HG03139 (cell line): ENCODE results near the gene MISP3.

Experiments used
- ATAC-seq: cut with Tn5 transposase; IDR thresholded peaks from one replicate; pipeline ENCODE4 v1.9.1; 2021; ENCODE audit not compliant: unreplicated experiment

Gene MISP3

DNA sequence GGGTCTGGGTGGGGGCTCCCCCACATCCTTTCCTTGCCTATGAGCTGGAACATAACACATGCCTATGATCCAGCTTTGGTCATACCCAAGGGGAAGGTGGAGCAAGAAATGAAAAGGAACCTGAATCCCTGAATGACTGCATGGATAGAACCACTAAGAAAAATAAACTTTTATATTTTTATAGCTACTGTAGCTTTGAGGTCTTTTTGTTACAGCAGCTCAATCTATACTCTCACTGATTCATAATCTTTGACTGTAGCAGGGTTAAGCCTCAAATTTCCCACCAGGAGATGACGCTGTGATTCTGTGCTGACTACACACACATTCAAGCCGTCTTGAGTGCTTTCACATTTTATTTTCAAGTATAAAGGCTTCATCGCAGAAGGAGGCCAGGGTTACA lies 19.6 kb upstream of the MISP3 start:
- no peak for ATAC-seq

DNA sequence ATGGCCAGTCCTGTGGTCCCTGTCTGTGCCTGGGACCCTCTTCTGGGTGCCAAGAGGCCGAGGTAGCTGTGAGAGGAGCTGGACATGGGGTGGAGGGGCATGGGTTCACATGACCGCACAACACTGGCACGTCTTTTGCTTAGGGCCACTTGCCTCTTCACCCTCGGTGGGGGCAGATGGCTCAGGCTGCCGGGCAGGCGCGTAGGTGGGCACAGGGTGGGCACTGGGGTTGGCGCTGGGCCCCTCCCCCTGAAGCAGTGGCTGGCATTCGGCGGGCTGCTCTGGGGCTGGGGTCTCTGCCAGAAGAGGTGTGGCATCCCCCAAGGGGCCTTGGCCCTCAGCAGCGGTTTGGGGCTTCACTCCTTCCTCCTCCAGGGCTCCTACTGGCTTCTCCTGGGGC lies 19.1 kb upstream of the MISP3 start:
- ATAC-seq: no peak

DNA sequence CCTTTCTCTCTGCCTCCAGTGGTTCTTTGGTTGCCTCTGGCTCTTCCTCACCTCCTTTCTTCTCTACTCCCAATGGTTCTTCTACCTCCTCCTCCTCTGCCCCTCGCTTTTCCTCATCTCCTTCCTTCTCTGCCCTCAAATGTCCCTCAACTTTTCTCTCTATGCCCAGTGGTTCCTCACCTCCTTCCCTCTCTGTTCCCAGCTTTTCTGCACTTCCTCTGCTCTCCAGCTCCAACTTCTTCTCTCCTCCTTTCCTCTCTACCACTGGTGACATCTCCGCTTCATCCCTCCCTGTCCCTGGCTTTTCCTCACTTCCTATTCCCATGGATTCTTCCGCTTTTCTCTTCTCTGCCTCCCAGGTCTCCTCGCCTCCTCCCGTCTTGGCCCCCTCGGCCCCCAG lies 18.5 kb upstream of the MISP3 start:
- ATAC-seq: no peak

DNA sequence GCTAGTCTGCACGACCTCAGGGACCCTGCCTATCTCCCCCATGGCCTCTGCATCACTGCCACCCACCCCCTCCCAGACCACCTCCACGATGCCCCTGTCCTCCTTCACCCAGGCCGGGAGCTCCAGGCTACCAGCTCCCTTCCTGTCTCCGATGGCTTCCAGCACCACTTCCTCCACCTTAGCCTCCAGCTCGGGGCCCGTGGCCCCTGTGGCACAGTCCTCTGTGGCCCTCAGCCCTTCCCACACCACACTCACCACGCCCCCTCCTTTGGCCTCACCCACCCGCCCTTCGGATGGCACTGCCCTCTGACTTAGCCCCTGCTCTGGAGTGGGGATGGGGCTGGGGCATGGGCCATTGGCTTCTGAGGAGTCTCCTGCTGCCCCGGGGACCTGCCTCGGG lies 17.9 kb upstream of the MISP3 start:
- ATAC-seq: no peak

DNA sequence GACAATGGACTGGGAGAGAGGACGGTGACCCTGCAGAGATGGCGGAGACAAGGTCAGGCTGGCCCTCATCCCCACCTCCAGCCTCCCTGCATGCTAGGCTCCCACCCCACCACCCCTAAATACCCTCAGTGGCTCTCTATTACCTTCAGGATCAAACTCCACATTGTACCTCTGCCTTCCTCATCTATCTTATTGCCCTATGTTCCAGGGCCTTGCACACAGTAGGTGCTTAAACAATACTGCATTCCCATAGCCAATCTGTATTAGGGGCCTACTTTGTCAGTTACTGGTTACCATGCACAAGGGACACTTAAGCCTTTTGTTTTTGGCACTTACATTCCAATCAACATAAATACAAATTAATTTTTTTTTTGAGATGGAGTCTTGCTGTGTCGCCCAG lies 17.2 kb upstream of the MISP3 start:
- ATAC-seq: no peak

DNA sequence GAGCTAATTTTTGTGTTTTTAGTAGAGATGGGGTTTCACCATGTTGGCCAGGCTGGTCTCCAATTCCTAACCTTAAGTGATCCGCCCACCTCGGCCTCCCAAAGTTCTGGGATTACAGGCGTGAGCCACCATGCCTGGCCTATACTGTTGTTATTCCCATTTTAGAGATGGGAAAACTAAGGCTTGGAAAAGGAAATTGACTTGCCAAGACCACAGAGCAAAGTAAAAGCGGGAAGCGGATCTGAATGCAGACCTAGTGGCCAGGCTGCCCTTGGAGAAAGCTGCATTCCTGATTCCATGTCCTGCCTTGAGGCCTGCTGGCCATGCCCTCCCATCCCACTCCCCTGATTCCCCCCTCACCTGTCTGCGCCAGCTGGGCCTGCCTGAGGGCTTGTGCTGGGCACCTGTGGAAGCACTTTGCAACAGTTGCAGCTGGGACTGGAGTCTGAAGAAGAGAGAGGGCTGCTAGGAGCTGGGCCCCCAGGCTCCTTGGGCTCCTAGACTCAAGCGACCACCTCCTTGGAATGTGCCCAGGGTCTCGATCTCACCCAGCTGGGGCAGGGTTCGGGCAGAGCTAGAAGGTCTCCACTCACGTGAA lies 16.4 kb upstream of the MISP3 start:
- no peak for ATAC-seq

DNA sequence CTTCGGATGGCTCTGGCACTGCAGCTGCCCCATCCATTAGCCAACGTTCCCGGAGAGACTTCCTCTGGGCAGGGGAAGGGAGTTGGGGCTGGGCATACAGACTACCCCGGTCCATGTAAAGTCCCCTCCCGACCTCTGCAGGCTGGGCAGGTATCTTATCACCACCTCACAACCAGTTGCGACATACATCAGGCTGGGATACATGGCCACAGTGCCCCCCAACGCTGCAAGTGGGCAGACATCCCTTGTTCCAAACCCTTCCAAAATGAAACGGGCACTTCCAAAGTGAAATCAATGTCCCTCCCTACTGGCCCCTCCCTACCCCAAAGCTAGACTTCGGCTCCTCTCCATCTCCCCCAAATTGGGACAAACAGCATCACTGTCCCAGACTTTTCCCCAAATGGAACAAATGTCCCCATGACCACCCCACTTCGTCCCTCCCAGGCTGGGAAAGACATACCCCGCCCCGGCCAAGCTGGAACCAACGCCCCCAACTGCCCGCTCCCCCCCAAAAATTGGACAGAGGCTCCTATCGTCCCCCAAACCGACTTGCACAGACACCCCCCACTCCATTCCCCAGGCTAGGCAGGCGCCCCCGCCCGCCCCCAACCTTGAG lies 15.7 kb upstream of the MISP3 start:
- ATAC-seq: no peak

DNA sequence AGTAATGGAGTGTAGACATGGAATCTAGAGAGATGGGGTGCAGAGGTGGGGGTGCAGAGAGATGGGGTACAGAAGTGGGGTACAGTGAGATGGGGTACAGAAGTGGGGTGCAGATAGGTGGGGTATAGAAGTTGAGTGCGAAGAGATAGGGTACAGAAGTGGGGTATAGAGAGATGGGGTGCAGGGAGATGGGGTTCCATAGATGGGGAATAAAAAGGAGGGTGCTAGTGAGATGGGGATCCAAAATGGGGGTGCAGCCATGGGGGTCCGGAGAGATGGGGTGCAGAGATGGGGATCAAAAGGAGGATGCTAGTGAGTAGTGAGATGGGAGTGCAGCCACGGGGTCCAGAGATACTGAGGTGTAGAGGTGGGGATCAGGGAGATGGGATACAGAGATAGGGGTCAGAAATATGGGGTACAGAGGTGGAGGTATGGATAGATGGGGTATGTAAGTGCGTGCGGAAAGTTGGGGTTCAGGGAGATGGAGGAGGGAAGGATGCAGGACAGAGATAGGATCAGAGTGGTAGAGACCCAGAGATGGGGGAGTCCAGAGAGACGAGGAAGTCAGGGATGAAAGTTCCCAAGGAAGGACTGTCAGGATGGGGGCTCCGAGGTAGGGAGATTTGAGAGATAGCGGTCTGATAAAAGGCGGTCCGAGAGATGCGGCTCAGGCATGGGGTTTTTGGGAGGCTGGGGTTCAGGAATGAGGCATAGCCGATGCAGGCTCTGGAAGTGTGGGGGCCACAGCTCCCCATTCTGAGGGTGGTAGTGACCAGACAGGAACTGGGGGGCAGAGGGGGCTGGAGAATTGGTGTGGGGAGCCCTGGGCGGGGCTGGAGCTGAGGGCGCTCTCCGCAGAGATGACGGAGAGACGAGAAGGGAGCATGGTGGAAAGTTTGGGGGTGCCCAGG lies 14.1 kb upstream of the MISP3 start:
- no peak for ATAC-seq

DNA sequence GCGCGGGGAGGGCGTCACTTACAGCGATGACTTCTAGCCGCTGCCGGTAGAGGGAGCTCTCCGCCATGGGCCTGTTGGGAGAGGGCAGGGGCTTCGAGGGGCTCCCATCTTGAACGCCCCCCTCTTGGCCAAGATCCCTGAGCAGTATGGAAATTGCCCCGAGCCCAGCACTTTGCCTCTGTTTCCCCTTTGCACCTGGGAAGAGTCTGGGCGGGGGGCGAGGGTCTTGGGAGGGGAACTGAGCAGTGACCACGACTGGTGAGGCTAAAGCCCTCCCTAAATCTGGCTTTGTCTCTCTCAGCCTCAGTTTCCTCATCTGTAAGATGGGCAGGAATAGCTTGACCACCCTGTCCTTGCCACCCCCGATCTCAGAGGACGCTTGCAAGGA lies 13.5 kb upstream of the MISP3 start:
- no peak for ATAC-seq

DNA sequence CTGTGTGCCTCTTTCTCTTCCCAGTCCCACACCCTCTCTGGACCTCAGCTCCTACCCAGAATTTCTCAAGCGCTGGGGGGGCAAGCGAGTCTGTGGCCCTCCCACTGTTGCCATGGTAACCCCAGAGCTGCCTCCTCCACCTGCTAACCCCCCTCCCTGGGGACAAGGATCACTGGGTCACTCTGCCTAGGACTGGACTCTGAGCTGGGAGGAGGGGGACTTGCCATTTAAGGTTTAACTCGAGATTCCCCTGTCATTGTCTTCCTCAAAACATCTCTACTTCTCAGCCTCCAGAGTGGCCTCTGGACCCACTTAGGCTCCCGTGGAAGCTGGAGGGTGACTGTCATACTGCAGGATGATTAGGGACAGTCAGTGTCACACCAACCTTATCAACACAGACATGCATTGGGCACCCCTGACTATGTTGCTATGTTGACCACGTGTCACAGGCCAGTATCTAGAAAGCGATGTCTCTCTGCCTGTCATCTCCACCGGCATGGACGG lies 12.9 kb upstream of the MISP3 start:
- ATAC-seq: no peak

DNA sequence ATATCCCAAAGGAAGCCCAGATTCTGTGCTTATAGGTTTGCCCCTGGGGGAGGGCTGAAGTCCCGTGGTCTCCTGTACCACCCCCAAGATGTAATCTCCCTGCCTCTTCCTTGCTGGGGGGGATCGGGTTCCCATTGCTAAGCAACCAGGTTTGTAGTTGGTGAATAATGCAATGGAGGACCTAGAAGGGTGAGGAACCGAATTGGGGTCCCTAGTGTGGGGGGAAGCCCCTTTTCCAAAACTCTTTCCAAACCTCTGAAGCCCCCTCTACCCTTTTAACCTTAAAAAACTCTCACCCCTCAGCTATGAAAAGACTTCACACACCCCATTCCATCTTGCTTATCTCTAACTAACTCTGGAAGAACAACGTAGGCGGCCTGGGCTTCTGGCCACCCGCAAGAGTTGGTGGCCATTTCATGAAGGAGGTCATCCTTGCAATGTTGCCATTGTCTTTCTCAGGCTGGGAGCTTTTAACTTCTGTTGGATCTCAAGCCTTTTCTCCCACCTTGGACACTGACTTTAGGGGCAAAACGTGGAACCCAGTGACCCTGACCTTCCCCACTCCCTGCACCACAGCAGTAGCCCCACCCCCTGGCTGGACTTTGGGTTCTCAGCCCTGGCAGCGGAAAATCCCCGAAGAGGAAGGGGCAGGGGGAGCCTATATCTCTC lies 11.4 kb upstream of the MISP3 start:
- no peak for ATAC-seq

DNA sequence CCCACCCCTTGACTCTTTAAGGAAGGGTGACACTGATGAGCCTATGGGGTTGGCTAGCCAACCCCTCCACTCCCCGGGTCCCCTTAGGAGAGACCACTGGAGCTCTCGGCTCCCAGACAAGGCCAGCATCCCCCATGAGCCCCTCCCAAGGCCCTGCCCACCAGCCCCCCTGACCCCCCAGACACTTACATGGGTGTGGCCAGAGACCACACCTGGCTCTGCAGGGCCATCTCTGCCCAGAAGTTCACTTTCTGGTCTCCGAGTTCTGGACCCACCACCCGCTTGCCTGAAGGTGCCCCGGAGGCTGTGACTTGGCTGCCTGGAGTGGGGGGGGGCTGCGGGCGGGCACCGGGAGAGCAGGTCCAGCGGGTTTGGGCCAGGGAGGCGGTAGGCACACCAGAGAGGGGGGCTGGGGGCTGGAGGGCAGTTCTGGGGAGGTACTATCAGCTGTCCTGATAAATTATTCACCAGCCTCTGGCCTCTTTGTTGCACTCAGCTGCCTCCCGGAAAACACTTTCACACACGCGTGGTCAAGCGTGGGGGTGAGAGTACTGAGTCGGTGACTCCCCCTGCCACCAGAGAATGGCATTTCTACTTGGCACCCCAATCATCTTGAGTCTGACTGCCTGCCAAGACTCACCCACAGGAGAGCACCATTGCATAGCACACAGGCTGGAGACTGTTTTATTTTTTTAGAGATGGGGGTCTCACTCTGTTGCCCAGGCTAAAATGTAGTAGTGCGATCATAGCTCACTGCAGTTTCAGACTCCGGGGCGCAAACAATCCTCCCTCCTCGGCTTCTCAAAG lies 10.6 kb upstream of the MISP3 start, which contains the start of gene PALM3:
PALM3 (minus strand) TSS at position 326 of the 807 bp plus-strand sequence; CDS start at position 230, 96 bp downstream.
- ATAC-seq: no peak

DNA sequence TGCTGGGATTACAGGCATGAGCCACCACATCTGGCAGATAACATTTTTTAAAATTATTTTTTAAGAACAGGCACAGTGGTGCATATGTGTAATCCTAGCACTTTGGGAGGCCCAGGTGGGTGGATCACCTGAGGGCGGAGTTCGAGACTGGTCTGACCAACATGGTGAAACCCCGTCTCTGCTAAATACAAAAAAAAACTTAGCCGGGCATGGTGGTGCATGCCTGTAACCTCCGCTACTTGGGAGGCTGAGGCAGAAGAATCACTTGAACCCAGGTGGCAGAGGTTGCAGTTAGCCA lies 10.1 kb upstream of the MISP3 start:
- ATAC-seq: no peak

DNA sequence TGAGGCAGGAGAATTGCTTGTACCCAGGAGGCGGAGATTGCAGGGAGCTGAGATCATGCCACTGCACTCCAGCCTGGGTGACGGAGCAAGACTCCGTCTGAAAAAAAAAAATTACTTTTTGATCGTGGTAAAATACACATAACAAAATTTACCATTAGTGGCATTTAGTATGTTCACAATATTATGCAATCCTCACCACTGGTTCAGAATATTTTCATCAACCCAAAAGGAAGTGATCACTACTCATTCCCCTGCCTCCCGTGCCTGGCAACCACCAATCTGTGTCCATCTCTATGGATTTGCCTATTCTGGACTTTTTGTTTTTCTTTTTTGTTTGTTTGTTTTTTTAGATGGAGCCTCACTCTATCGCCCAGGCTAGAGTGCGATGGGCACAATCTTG lies 9.5 kb upstream of the MISP3 start:
- no peak for ATAC-seq

DNA sequence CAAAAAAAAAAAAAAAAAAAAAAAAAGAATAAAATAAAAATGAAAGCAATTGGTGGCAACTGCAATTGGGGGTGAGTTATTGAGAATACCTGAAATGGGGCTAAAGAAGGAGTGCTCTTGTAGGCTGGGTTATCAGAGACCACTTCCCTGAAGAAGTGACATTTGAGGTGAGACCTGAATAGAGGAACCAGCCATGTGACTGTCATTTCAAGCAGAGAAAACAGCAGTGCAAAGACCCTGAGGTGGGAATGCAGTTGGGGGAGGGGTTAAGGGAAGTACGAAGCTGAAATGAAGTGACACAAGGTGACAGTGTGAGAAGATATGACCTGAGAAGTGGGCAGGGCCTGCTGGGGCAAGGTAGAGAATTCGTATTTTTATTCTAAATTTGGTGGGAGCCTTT lies 6.5 kb upstream of the MISP3 start:
- ATAC-seq: no peak

DNA sequence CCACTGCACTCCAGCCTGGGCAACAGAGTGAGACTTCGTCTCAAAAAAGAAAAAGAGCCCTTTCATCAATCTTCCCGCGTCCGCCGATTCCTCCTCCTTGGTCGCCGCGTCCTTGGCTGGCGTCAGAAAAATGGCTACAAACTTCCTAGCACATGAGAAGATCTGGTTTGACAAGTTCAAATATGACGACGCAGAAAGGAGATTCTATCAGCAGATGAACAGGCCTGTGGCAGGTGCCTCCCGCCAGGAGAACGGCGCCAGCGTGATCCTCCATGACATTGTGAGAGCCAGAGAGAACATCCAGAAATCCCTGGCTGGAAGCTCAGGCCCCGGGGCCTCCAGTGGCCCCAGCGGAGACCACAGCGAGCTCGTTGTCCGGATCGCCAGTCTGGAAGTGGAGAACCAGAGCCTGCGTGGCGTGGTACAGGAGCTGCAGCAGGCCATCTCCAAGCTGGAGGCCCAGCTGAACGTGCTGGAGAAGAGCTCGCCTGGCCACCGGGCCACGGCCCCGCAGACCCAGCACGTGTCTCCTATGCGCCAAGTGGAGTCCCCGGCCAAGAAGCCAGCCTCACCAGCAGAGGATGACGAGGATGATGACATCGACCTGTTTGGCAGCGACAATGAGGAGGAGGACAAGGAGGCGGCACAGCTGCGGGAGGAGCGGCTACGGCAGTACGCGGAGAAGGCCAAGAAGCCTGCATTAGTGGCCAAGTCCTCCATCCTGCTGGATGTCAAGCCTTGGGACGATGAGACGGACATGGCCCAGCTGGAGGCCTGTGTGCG lies 2.1 kb upstream of the MISP3 start:
- ATAC-seq: no peak

DNA sequence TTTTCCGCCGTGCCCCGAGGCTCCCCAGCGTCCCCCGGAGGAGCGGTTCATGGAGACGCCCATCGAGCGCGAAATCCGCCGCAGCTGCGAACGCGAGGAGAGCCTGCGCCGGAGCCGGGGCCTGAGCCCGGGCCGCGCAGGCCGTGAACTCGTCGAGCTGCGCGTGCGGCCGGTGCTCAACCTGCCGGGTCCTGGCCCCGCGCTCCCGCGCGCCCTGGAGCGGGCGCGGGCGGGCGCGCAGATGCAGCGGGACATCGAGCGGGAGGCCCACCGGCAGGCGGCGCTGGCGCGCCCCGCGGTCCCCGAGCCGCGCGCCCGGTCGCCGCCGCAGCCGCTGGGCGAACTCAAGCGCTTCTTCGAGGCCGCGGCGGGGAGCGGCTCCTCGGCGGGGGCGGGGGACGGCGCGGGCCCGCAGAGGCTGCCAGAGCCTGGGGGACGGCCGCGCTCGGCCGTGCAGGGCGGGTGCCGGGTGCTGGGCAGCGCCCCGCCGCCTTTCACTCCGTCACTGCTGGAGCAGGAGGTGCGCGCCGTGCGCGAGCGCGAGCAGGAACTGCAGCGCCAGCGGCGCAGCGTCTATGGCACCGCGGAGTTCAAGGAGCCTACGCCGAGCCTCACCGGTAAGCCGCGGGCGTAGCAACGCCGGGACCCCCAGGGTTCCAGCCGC lies 807 bp downstream of the MISP3 start:
- ATAC-seq: peak; percentile 39

DNA sequence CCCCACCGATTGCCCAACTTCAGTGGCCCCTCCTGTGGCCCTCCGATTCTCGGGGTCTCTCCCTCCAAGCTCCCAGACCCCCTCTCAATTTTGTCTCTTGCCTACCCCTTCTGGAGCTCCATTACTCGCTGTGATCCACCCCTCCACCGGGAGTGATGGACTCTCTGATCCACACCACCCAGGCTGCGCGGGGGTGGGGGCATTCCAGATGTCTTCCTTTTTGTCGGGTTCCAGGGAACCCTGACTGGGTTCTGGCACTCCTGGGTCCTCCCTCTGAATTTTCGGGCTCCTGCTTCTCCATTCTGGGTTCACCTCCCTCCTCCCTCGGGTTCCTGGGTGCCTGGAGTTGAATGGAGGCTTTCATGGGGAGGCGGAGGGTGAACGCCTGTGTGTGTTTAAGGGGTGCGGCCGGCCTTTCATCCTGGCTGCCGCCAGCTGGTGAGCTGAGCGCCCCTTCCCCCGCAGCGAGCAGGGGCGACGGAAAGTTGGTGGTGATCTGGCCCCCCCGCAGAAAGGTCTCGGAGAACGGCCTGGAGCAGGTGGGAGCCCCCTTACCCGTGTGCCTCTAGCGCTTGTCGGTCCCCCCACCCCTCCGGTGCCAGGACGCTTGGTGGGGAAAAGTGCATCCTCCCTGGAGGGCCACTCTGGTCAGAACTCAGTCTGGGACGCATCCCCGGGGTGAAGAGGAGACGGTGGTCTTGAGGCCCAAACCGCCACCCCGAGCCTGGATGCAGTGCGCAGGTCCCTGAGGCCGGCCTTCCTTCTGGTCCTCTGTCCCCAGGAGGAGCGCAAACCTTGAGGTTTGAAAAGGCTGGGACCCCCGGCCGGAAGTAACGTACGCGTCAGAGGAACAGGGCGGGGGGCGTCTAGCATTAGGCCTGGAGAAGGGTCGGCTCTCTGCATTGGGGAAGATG lies 1.6 kb downstream of the MISP3 start:
- ATAC-seq: no peak
